Measurements from ENCODE around the gene NMT1.

NMT1 gene

GRCh38 chr17:45086391-45086790 lies 25.3 kb downstream of the NMT1 start:
- DNase-seq, result no peak

- DNase-seq, result no peak
These were observed 25.9 kb downstream of the NMT1 start for GRCh38 chr17:45086865-45087503.

DNA sequence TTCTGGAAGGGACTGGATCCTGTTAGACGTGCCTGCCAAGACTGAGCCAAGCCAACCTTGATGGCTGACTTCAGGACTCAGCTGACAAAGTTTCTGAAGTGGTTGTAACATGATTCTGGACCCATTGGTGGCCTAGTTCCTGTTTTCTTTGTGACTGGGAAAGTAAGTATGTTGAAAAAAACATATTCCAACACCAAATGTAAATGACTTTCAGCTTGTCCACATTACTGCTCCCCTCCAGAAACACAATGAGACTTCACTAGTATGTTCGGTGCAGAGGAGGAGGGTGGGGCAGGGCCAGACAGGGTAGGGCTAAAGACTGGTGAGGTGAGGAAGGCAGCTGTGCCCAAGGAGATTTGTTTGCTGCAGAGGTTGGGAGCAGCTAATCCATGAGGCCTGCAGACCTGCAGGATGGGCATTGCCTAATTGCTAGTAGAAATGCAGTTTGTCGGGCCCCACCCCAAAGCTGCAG lies 26.4 kb downstream of the NMT1 start:
- no peak for DNase-seq

- no peak for DNase-seq
These were observed 26.9 kb downstream of the NMT1 start for GRCh38 chr17:45087978-45088377.

DNA sequence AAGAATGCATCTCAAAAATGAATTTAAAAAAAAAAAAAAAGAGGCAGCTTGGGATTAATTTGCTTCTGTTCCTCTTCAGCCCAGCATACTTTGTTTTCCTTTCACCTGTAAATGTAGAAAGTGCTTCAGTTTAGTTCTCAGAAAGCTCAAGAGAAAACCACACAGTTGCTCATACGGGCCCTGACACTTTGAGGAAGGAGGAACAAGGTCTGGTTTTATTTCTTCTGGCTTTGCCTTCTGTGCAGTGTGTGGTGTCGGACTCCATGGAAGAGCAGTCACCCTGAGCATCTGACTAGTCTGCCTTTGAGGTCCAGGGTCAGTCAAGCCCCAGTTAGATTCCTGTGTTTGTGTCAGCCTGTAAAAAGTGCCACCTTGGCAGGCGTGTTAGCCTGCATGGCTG lies 27.6 kb downstream of the NMT1 start:
- DNase-seq, result no peak

GRCh38 chr17:45090711-45091110 lies 29.6 kb downstream of the NMT1 start:
- no peak for DNase-seq

- DNase-seq, result no peak
These were observed 30.8 kb downstream of the NMT1 start for GRCh38 chr17:45091778-45092425.

DNA sequence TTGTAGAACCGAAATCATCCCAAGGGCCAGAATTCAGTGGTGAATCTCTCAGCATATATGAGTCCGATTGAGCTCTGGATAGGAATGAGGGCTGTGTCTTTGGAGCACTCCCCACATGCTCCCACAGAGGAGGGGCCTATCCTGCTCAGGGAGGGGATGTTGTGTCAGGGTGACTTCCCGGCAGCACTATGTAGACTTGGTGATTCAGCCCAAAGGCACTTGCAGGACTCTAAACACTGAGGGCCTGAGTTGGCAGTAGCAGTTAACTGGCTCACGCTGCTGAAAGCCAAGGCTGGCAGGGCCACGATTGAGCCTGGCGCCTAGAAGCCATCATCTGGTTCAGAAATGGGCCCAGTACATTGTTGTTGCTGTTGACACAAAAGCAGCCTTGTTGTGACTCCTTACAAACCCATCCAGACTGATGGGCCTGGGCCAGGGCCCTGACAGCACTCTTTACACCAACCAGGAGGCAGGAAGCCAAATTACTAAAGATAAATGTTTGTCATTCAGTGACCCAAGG lies 31.9 kb downstream of the NMT1 start:
- no peak for DNase-seq

- no peak for DNase-seq
These were observed 32.5 kb downstream of the NMT1 start for GRCh38 chr17:45093444-45094110.

DNA sequence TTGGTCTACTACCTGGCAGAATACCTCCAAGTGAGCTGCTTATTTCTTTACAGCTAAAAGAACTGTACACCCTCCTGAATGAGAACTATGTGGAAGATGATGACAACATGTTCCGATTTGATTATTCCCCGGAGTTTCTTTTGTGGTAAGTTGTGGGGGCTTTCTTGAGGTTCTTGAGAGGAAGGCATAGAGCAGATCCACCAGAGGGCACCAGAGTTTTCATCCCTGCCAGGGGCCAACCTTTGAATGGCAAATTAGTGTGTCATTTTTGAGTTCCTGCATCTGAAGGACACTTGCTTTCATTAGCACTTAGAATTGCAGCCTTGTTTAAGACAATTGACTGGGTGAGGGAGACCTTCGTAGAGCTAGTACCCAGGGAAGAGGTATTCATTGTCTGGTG lies 35.0 kb downstream of the NMT1 start:
- DNase-seq, result no peak

GRCh38 chr17:45096926-45097325 lies 35.8 kb downstream of the NMT1 start:
- DNase-seq, result no peak

DNA sequence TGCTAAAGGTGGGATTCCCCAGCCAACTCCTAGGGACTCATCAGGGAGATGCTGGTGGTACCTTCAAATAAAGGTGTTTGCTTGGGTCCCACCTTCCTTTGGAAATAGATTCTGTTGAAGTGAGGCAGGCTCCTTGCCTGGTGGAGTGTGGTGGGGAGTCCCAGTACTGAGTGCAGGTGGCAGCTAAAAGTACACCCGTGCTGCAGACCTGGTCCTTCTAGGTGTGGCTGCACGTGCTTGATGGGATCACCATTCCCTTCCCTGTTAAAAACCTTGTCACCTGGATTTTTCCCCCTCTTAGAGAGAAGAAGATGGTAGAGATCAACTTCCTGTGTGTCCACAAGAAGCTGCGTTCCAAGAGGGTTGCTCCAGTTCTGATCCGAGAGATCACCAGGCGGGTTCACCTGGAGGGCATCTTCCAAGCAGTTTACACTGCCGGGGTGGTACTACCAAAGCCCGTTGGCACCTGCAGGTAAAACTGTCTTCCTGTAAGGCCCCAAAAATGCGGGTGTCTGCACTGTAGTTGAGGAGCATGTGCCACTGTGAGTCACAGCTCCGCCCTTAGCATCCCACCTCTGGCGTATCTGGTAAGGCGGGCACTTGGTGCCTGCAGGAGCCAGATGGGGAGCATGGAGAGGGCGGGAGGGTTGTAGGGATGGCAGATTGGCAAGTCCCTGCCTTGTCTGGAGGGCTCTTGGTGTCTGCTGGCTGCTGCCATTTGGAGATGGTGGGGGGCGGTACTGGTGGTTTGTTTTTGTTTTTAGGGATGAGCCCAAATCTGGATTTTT lies 37.2 kb downstream of the NMT1 start:
- DNase-seq, result no peak

DNA sequence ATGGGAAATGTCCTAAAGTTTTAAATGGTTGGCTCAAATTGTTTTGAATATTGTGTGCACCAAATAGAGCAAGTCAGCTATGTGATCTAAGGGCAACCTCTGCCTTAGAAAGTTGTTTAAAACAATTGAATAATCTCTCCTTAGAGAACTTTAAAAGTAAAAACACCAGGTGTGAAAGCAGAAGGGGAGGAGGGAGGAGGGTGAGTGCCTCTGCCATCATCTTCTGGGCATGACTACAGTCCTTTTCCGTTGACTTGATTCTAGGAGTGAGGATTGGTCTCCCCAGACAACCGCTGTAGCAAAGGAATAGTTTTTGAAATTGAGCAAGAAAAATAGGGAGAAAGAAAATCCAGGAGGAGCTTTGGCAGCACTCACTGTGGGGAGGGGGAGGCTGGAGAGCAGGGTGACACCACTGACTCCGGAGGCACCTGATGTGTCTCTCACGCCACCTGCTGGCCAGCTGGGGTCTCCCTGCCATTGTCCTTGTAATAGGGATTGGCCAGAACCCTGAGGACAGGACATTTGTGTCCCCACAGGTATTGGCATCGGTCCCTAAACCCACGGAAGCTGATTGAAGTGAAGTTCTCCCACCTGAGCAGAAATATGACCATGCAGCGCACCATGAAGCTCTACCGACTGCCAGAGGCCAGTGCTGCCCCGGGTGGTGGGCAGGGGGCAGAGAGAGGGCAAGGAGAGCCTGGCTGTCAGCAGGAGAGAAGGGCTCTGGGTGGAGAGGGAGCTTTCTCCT lies 37.9 kb downstream of the NMT1 start:
- peak; percentile 57 for DNase-seq

GRCh38 chr17:45101546-45101882 lies 40.4 kb downstream of the NMT1 start:
- DNase-seq, result no peak

- DNase-seq, result no peak
These were observed 41.0 kb downstream of the NMT1 start for GRCh38 chr17:45101883-45102811.

DNA sequence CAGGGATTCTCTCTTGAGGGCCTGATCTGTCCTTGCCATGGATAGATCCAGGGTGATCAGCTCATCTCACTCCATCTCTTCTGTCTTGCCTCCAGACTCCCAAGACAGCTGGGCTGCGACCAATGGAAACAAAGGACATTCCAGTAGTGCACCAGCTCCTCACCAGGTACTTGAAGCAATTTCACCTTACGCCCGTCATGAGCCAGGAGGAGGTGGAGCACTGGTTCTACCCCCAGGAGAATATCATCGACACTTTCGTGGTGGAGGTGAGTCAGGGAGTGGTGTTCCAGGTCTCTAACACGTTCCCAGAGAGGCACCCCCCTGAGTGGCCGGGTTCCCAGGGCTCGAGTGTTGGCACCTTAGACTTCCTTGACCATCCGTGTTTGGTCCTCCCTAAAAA lies 41.7 kb downstream of the NMT1 start:
- DNase-seq, result no peak

- DNase-seq, result no peak
These were observed 42.2 kb downstream of the NMT1 start for GRCh38 chr17:45103269-45103795.

DNA sequence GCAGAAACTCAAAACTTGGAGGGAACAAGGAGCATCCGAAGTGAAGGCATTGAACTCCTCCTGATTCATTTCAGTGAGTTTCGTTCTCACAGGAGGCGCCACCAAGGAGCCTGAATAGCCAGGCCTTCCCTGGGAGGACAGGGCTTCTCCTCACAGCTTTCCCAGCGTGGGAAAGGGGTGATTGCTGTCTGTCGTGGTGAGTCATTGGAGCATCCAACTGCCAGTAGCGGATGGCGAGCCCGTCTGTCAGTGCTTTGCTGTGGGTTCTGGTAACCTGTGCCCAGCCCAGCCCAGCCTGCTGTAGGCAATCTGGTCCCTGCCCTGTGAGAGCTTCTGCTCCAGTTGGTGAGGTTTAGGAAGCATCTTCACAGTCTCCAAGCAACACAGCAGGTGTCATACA lies 42.9 kb downstream of the NMT1 start:
- no peak for DNase-seq

- no peak for DNase-seq
These were observed 43.4 kb downstream of the NMT1 start for GRCh38 chr17:45104497-45104896.

- no peak for DNase-seq
These were observed 43.9 kb downstream of the NMT1 start for GRCh38 chr17:45104907-45105624.

- DNase-seq, result no peak
These were observed 45.0 kb downstream of the NMT1 start for GRCh38 chr17:45106096-45106495.
